Activated T-cell treated with anti-CD3 and anti-CD28 coated beads, Interleukin-2, amount 50 U/mL, for 72 hours (primary cell): Measurements from ENCODE around the gene GSTP1. TPM values are rescaled to one million over a fixed set of nuclear protein-coding genes. Genes with fewer than 3 reads are reported as not detected.
A peak's percentile ranks its signal among the peaks of the same experiment; 100 is the strongest.

Source experiments
- ATAC-seq, 2 donors: fragments of 150-1000 bp; cut with Tn5 transposase; replicated peaks in 1 of 2; 2 replicates each; pipeline ENCODE4 v1.10.0; 2021; ENCODE audit warnings: moderate library complexity in 2 of 2, mild to moderate bottlenecking in 1 of 2
- DNase-seq, 2 donors: peaks; one replicate each; pipeline ENCODE4 v3.0.0; 2021 to 2022; ENCODE audit warnings: mixed read lengths in 1 of 2
- H3K27ac Mint-ChIP-seq: one replicate; pipeline ENCODE4 v1.8.0; 2022; ENCODE audit warnings: mild to moderate bottlenecking, moderate library complexity, mixed read lengths
- H3K27me3 Mint-ChIP-seq: one replicate; pipeline ENCODE4 v1.8.0; 2022; ENCODE audit warnings: low read depth, mixed read lengths
- H3K36me3 Mint-ChIP-seq, 2 donors: one replicate each; pipeline ENCODE4 v1.8.0; 2022; ENCODE audit warnings: mixed read lengths in 2 of 2, mild to moderate bottlenecking in 1 of 2; ENCODE audit not compliant: insufficient read depth in 2 of 2
- H3K4me1 Mint-ChIP-seq: one replicate; pipeline ENCODE4 v1.8.0; 2022; ENCODE audit warnings: low read depth, mixed read lengths
- H3K4me3 Mint-ChIP-seq, 2 donors: one replicate each; pipeline ENCODE4 v1.8.0; 2022; ENCODE audit warnings: mild to moderate bottlenecking in 2 of 2, mixed read lengths in 2 of 2, moderate library complexity in 2 of 2
- H3K9me3 Mint-ChIP-seq, 2 donors: one replicate each; pipeline ENCODE4 v1.8.0; 2022; ENCODE audit warnings: mixed read lengths in 2 of 2
- total RNA-seq, 2 donors: library from RNA; stranded (reverse); gene quantifications; one replicate each; pipeline ENCODE4 v1.2.3, GENCODE V29; 2022

Gene GSTP1
- total RNA-seq, 2 donors from 2014 or later, result 199 to 215 TPM

DNA sequence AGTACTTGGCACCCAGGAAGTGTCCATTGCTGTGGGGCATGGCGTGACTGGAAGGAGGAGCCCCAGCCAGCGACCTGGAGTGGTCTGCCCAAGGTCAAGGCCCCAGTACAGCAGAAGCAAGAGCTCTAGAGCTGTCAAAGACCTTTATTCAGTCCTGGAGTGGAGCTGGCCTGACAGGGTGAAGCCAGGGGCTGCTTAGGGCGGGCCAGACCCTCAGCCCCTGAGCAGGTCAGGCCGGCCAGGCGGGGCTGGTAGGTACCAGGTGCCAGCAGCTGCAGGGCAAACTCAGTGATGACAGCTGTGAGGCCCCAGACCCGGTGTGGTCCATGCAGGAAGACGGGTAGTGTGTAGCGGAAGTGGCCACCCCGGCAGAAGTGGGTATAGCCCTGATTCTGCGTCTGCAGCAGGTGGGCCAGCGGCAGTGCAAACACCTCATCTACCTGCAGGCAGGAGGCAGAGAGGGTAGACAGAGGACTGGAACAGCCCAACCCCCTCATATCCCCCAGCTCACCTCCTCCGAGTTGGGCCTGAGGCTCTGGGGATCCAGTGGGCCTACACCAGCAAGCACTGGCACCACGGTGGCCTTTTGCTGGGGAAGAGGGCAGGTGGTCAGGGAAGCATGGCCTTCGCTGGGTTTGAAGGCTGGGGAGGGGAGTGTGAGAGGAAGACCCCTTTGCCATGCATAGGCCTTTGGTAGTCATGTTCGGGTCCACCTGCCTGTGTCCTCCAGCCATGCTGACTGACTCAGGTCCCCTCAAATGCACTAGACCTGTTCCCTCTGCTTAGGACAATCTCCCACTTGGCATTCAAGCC is 44.4 kb downstream of the GSTP1 start:
- no peak overlapping the region for H3K27ac Mint-ChIP-seq
- ATAC-seq, result no peak
- no peaks in the 10 kb centered on the region for H3K36me3 Mint-ChIP-seq
- no peaks in the 10 kb centered on the region for H3K27me3 Mint-ChIP-seq
- H3K4me1 Mint-ChIP-seq, result peaks cover 12% of the 10 kb centered on the region
- H3K9me3 Mint-ChIP-seq, result no peaks in the 10 kb centered on the region
- peak overlapping the region; percentile 19 to 61 for H3K4me3 Mint-ChIP-seq
- no peak for DNase-seq

DNA sequence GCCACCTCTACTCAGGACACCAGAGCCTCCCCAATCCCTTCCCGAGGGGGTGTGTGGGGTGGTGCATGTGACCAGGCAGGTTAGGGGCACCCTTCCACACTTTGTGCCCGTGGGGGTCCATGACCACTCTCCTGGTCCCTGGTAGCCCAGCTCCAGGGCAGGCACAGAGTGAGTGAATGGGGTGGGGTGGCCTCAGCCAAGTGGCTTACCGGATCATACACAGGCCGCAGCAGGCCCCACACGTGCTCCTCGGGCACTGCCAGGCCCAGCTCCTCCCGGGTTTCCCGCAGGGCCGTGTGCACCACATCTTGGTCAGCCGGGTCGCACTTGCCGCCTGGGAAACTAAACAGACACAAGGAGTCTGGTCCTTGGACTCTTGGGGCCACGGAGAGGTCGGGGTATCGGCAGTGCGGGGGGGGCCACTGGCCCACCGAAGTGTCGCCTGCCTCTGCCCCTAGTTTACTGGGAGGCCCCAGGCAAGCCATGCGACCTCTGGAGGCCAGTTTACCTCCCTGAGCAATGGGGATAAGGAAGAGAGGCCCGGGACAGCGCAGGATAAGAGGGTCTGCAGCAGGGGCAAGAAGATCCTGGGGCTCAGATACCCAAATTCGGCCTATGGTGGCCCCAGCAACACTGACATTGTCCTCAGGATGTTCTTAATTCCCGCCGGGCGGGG is 45.2 kb downstream of the GSTP1 start:
- ATAC-seq (no peak), DNase-seq (no peak)
- H3K27me3 Mint-ChIP-seq, result no peaks in the 10 kb centered on the region
- no peaks in the 10 kb centered on the region for H3K36me3 Mint-ChIP-seq
- peak overlapping the region; percentile 66 to 78 for H3K4me3 Mint-ChIP-seq
- no peaks in the 10 kb centered on the region for H3K9me3 Mint-ChIP-seq
- H3K27ac Mint-ChIP-seq, result no peak overlapping the region
- peaks cover 12% of the 10 kb centered on the region for H3K4me1 Mint-ChIP-seq

DNA sequence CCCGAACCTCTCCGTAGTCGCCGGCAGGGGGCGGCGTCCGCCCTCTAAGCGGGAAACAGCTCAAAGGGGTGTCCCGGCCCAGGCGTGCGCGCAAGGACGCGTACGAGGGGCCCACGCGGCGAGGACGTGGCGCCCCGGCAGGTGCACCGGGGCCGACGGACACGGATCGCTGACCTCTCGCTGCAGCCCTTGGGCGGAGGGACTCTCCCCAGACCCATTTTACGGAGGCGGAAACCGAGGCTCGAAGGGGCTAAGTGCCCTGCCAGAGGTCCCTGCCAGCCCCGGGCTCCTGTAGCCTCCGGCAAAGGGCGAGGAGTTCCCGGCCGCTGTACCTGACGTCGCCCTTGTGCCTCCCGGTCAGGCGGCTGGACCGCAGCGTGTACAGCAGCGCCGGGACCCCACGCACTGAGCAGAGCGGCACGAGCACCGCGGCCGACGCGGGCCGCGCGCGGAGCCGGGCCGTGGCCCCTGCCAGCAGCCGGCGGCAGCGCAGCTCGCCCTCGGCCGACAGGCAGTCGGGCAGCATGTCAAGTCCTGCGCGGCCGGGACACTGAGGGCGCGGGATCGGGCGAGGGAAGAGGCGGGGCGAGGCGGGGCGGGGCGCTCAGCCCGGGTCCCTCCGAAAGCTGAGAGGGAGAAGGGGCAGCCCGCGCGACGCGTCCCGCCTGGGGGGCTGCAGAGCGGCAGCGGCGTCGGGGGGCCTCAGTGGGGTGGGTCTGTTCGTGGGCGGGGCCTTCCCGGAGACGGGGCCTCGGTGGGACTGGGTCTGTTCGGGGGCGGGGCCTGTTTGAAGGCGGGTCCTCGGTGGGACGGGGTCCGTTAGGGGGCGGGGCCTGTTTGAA is 46.0 kb downstream of the GSTP1 start, which contains the start of gene NUDT8:
Gene NUDT8, minus strand, starts transcription at position 552 of the 842 bp plus-strand sequence. Its CDS starts 26 bp downstream, at position 526.
- peak; percentile 68 to 74 for ATAC-seq
- DNase-seq, result peak; percentile 91 to 94
- H3K36me3 Mint-ChIP-seq, result no peaks in the 10 kb centered on the region
- H3K4me3 Mint-ChIP-seq, result peak within 1 kb of the TSS; percentile 88 to 89
- H3K9me3 Mint-ChIP-seq, result no peaks in the 10 kb centered on the region
- peak within 1 kb of the TSS; percentile 68 for H3K27ac Mint-ChIP-seq
- no peaks in the 10 kb centered on the region for H3K27me3 Mint-ChIP-seq
- H3K4me1 Mint-ChIP-seq, result peaks cover 12% of the 10 kb centered on the region

DNA sequence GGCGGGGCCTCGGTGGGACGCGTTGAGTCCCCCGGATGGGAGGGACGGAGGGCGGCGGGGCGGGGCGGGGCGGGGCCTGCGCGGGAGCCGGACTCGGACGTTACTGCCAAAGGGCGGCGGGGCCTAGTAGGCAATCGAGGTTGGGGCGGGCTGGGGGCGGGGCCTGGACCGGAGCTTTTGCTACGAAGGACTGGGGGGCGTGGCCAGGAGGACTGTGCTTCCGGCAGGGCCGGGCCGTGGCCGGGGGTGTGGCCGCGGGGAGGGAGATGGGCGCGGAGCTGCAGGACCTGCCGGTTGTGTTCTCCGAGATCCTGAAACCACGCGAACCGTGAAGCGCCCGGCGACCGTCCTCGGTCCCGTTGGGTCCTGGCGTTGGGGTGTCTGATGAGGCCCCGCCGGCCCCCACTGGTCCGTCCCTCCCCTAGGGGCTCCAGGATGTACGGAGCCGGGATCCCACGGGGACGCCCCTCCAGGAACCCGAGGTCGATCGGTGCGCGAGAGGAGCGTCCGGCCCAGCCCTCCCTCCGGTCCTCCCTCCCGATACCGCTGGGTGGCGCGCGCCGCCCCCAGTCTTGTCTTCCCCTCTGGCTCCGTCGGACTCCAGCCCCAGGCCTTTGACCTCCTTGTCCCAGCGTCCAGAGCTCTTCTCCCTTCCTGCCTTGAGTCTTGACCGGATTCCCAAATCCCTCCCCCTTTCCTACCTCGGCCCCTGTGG is 46.8 kb downstream of the GSTP1 start:
- no peaks in the 10 kb centered on the region for H3K27me3 Mint-ChIP-seq
- H3K36me3 Mint-ChIP-seq, result no peaks in the 10 kb centered on the region
- peak overlapping the region; percentile 88 to 89 for H3K4me3 Mint-ChIP-seq
- no peaks in the 10 kb centered on the region for H3K9me3 Mint-ChIP-seq
- H3K27ac Mint-ChIP-seq, result peak overlapping the region; percentile 42
- DNase-seq (peak; percentile 99), ATAC-seq (peak; percentile 77 to 80)
- peaks cover 12% of the 10 kb centered on the region for H3K4me1 Mint-ChIP-seq

DNA sequence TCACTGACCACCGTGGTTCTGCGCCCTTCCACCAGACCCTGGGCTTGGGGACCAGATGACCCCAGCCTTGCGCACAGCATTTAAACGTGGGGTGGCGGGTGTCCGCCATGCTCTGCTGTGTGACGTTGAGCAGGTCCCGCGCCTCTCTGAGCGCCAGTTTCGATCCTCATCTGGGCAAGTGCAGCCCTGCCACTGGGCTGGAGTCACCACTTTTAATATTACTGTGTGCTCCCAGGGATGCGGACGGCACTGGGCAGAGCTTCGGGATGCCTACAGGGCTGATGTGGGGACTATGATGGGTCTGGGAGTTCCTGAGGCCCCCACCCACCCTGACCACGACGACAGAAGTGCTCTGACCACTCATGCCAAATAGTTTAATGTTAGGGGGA is 47.3 kb downstream of the GSTP1 start:
- DNase-seq (no peak), ATAC-seq (no peak)
- no peaks in the 10 kb centered on the region for H3K9me3 Mint-ChIP-seq
- peak overlapping the region; percentile 88 to 89 for H3K4me3 Mint-ChIP-seq
- H3K4me1 Mint-ChIP-seq, result peaks cover 12% of the 10 kb centered on the region
- peak overlapping the region; percentile 42 for H3K27ac Mint-ChIP-seq
- H3K27me3 Mint-ChIP-seq, result no peaks in the 10 kb centered on the region
- no peaks in the 10 kb centered on the region for H3K36me3 Mint-ChIP-seq

DNA sequence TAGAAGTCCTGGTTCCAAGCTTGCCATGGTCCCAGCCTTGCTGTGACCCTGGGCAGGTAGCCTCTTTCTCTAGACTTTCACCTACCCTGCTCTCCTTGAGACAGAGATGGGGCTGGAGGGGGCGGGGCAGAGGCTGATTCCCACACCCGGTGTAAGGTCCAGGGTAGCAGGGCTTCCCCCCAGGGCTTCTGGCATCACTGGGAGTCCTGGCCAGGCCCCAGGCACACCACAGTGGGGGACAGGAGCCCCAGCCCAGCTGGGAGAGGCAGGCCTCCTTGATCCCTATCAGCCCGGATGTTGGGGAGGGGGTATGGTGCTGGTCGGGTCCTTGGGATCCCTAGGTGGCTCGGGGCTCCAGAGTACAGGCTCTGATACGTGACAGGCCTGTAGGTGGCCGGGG is 47.8 kb downstream of the GSTP1 start:
- H3K27ac Mint-ChIP-seq, result no peak overlapping the region
- no peaks in the 10 kb centered on the region for H3K36me3 Mint-ChIP-seq
- DNase-seq (no peak), ATAC-seq (no peak)
- no peaks in the 10 kb centered on the region for H3K27me3 Mint-ChIP-seq
- H3K4me1 Mint-ChIP-seq, result peaks cover 12% of the 10 kb centered on the region
- H3K9me3 Mint-ChIP-seq, result no peaks in the 10 kb centered on the region
- H3K4me3 Mint-ChIP-seq, result peak overlapping the region in 1 of 2 donors; percentile 88

DNA sequence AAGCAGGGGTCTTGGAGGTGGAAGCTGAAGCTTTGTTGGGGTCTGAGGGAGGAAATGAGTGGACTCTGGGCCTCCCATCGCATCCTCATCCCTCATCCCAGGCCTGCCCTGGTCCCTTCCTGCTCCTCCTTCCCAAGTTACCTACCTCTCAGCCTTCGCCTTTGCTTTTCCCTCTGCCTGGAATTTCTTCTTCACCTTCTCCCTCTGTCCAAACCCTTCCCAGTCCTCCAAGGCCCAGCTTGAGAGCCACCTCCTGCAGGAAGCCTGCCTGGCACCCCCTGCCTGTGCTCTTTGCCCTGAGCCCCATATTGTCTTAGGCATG is 48.2 kb downstream of the GSTP1 start:
- no peak overlapping the region for H3K27ac Mint-ChIP-seq
- DNase-seq, result no peak
- H3K36me3 Mint-ChIP-seq, result no peaks in the 10 kb centered on the region
- H3K27me3 Mint-ChIP-seq, result no peaks in the 10 kb centered on the region
- peak overlapping the region in 1 of 2 donors; percentile 71 for H3K4me3 Mint-ChIP-seq
- no peaks in the 10 kb centered on the region for H3K9me3 Mint-ChIP-seq
- peaks cover 14% of the 10 kb centered on the region for H3K4me1 Mint-ChIP-seq
- ATAC-seq, result no peak

DNA sequence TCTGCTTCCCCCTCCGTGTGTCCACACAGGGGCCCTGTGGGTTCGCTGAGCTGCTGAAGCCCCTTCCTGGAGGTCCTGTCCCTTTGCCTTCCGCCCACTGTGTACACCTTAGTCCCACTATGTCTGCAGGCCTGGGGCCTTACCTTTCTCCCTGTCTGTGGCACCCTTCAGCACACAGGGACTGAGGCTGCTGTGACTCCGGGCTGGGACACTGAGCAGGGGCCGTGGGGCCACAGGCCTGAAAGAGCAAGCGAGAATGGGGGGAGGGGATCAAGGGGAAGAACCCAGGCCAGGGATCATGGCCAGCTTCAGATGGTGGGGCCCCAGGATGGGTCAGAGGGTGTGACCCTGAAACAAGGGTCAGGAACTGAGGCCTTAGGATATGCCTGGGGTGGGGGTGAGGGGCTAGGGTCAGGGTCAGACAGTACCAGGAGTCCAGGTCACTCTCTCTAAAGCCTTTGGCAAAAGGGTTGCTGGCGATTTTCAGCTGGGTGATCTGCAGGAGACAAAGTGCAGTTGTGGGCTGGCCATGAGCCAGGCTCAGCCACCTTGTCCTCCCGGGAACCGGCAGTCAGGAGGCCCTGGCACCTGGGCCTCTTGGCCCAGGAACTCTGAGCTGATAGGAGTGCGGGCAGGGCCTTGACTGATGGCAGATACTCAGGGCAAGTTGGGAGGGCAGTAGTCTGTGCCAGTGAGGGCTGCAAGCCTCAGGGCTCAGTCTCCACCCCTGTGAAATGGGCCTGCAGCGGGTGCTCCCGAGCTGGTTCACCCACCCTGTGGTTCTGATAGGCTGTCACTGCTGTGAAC is 48.8 kb downstream of the GSTP1 start:
- DNase-seq (no peak), ATAC-seq (no peak)
- H3K36me3 Mint-ChIP-seq, result no peaks in the 10 kb centered on the region
- H3K4me1 Mint-ChIP-seq, result peaks cover 18% of the 10 kb centered on the region
- H3K9me3 Mint-ChIP-seq, result no peaks in the 10 kb centered on the region
- H3K27ac Mint-ChIP-seq, result no peak overlapping the region
- H3K4me3 Mint-ChIP-seq, result peak overlapping the region in 1 of 2 donors; percentile 71
- H3K27me3 Mint-ChIP-seq, result no peaks in the 10 kb centered on the region

DNA sequence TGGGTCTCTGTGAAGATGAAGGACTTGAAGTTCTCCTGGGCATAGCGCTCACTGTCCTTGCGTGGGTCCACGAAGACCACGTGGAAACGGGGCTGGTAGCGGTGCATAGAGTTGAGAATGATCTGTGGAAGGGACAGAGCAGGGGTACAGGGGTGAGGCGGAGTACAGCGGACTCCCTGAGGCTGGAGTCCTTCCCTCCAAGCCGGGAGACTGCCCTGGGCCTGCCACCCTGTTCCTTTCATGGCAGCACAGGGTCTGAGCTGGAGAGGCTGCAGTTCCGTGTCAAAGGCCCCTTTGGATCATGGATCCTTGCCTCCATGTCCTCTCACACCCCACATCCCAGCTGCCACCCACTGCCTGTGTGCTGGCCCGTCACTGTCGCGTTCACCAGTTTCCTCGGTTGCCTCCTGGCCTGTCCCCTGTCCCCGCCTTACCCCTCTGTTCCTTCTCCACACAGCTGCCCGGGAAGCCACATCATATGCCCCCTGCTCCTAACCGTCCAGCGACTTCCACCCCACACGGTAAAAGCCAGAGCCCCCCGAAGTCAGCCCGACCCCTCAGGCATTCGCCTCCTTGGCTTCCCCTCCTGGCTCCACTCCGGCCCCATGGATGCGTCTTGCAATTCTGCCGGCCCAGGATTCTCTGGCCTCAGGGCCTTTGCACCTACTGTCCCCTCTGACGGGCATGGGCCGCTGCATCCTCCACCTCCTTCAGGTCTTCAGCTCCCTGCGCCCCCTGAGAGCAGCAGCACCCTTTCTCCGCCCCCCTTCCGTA is 49.6 kb downstream of the GSTP1 start:
- Mint-ChIP-seq H3K27ac (no peak overlapping the region), H3K36me3 (no peaks in the 10 kb centered on the region), H3K27me3 (no peaks in the 10 kb centered on the region), H3K9me3 (no peaks in the 10 kb centered on the region), H3K4me1 (peaks cover 18% of the 10 kb centered on the region), H3K4me3 (no peak overlapping the region)
- DNase-seq (no peak), ATAC-seq (no peak)

DNA sequence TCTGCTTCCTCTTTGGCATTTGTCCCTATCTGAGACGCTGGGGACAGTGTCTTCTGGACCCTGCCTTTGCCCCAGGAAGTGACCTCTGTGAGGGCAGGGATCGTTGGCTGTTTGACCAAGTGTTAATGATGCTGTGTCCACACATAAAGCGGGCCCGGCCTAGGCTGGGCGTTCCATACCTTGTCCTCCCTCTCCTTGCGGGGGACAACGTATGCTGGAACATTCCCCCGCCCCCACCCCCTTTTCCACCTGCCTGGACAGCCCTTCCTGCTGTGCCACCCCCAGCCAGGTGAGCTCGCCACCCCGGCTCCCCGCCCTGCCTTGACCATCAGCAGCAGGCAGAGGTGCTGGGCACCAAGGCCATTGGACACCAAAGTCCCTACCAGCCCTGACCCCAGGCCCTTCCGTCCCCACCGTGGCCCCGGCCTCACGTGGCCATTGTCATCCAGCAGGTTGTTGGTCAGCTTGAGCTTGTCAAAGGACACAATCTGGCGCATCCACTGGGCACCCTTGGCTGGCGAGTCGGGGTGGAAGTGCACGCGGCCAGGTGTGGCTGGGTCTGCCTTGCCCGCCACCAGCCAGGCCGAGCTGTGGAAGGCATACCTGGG is 50.2 kb downstream of the GSTP1 start:
- Mint-ChIP-seq H3K9me3 (no peaks in the 10 kb centered on the region), H3K4me1 (peaks cover 14% of the 10 kb centered on the region), H3K27me3 (no peaks in the 10 kb centered on the region), H3K36me3 (no peaks in the 10 kb centered on the region), H3K27ac (no peak overlapping the region), H3K4me3 (no peak overlapping the region)
- DNase-seq, result no peak
- no peak for ATAC-seq
